GM12878 (cell line): Measurements from ENCODE around the gene DSC3. TPM values are rescaled to one million over a fixed set of nuclear protein-coding genes. Genes with fewer than 3 reads are reported as not detected.

Experiments used
- ATAC-seq: fragments of 200-7000 bp; cut with Tn5 transposase; 3 replicates; pipeline ENCODE4 v1.9.1; 2020; ENCODE audit warnings: mild to moderate bottlenecking, moderate library complexity
- BruUV-seq: library from RNA; stranded (reverse); fragments of 400-500 nt; replicated peaks from 2 replicates; lab custom pipeline; 2021; lab: Mats Ljungman, UMichigan
- CTCF ChIA-PET: fragments of 300-600 bp; sonication (Branson Sonifier 250); formaldehyde crosslinking; extraction: SDS; loops from one replicate; lab custom pipeline; 2021; ENCODE audit warnings: inconsistent platforms; lab: Yijun Ruan, JAX
- POLR2A ChIA-PET: fragments of 350-600 bp; formaldehyde crosslinking; extraction: SDS; loops from one replicate; lab custom pipeline; 2021; ENCODE audit warnings: inconsistent platforms; lab: Charles Lee
- RAD21 ChIA-PET: fragments of 300-600 bp; sonication (Branson Sonifier 250); formaldehyde crosslinking; loops from one replicate; lab custom pipeline; 2023; ENCODE audit warnings: antibody characterized with exemption; ENCODE audit not compliant: unreplicated experiment; lab: Charles Lee
- SMC1A ChIA-PET: fragments of 300-600 bp; sonication (Branson Sonifier 250); formaldehyde crosslinking; loops from one replicate; lab custom pipeline; 2023; ENCODE audit not compliant: unreplicated experiment, uncharacterized antibody; lab: Charles Lee
- DNase-seq: peaks from one replicate; pipeline ENCODE4 v3.0.0-alpha.2; 2011; ENCODE audit warnings: low read depth, low spot score
- FAIRE-seq: peaks from 3 replicates; lab custom pipeline; 2011; peaks lifted over from hg19 to GRCh38; lab: Jason Lieb, UNC
- H2AFZ ChIP-seq: 2 replicates; pipeline ENCODE4 v1.6.0; 2011; ENCODE audit warnings: low read depth, low read length, control low read depth; ENCODE audit not compliant: control insufficient read depth
- H3K27ac ChIP-seq: 2 replicates; pipeline ENCODE4 v1.5.1; 2011; ENCODE audit warnings: control low read depth; ENCODE audit not compliant: control insufficient read depth, insufficient read depth
- H3K27me3 ChIP-seq, 2 experiments: replicated peaks in 1 of 2; 2 replicates each; pipeline versions ENCODE4 v1.6.0 to v1.6.1; 2011; ENCODE audit warnings: low read length in 1 of 2; ENCODE audit not compliant: control insufficient read depth in 2 of 2, insufficient read depth in 2 of 2
- H3K36me3 ChIP-seq, 2 experiments: 2 replicates each; pipeline ENCODE4 v1.5.1; 2011; ENCODE audit warnings: low read length in 1 of 2; ENCODE audit not compliant: control insufficient read depth in 2 of 2, insufficient read depth in 2 of 2
- H3K4me1 ChIP-seq: 2 replicates; pipeline ENCODE4 v1.6.1; 2011; ENCODE audit warnings: mild to moderate bottlenecking, low read length, moderate library complexity, mixed read lengths; ENCODE audit not compliant: control insufficient read depth, insufficient read depth
- H3K4me2 ChIP-seq: 2 replicates; pipeline ENCODE4 v1.6.0; 2011; ENCODE audit warnings: control low read depth; ENCODE audit not compliant: control insufficient read depth, insufficient read depth
- H3K4me3 ChIP-seq: fragments of 200-600 bp; sonication (generic); 2 replicates; pipeline ENCODE4 v1.5.1; 2016
- H3K79me2 ChIP-seq: 2 replicates; pipeline ENCODE4 v1.6.0; 2011; ENCODE audit warnings: low read length; ENCODE audit not compliant: control insufficient read depth, insufficient read depth
- H3K9ac ChIP-seq: 2 replicates; pipeline ENCODE4 v1.8.0; 2011; ENCODE audit warnings: low read length, control low read depth, mixed read lengths; ENCODE audit not compliant: control insufficient read depth, insufficient read depth
- H3K9me3 ChIP-seq: replicated peaks from 3 replicates; pipeline ENCODE4 v1.5.1; 2011; ENCODE audit warnings: mild to moderate bottlenecking, low read length; ENCODE audit not compliant: control insufficient read depth, insufficient read depth
- H4K20me1 ChIP-seq: 2 replicates; pipeline ENCODE4 v1.6.0; 2011; ENCODE audit not compliant: control insufficient read depth, insufficient read depth
- CBX3 ChIP-seq: fragments of 200-600 bp; sonication (generic); IDR thresholded peaks from 2 replicates; pipeline ENCODE4 v1.6.1; 2016; ENCODE audit warnings: low read depth, borderline replicate concordance
- FOXM1 ChIP-seq: IDR thresholded peaks from 2 replicates; pipeline ENCODE4 v1.6.1; 2012; ENCODE audit warnings: low read depth, mild to moderate bottlenecking, inconsistent platforms, low read length, moderate library complexity
- GATAD2B ChIP-seq: fragments of 450-650 bp; conservative IDR thresholded peaks from 2 replicates; pipeline ENCODE4 v1.6.1; 2017; ENCODE audit warnings: low read depth, mild to moderate bottlenecking, moderate library complexity
- HSF1 ChIP-seq: fragments of 150-350 bp; IDR thresholded peaks from 2 replicates; pipeline ENCODE4 v1.6.1; 2014; ENCODE audit warnings: mild to moderate bottlenecking, low read depth, low read length
- JUNB ChIP-seq: IDR thresholded peaks from 2 replicates; pipeline ENCODE4 v1.6.1; 2016; ENCODE audit warnings: antibody characterized with exemption, mild to moderate bottlenecking
- MTA3 ChIP-seq: IDR thresholded peaks from 2 replicates; pipeline ENCODE4 v1.6.1; 2012; ENCODE audit warnings: low read length, inconsistent platforms, borderline replicate concordance
- NFYB ChIP-seq: IDR thresholded peaks from 2 replicates; pipeline ENCODE4 v1.6.1; 2011; ENCODE audit warnings: low read depth, mild to moderate bottlenecking, low read length, improper control_type of control experiment, moderate library complexity; ENCODE audit not compliant: insufficient read depth
- POLR2A ChIP-seq: IDR thresholded peaks from 2 replicates; pipeline ENCODE4 v1.6.1; 2011; ENCODE audit warnings: low read depth, mild to moderate bottlenecking, low read length
- RAD51 ChIP-seq: fragments of 450-650 bp; IDR thresholded peaks from 2 replicates; pipeline ENCODE4 v1.6.1; 2016; ENCODE audit warnings: moderate library complexity, mild to moderate bottlenecking, inconsistent platforms
- WGBS: methylation state at CpG from one replicate; pipeline ENCODE4 v1.1.6; 2016; ENCODE audit warnings: low lambda C conversion rate; ENCODE audit not compliant: insufficient replicate concordance, insufficient coverage; ENCODE audit errors: missing lambda C conversion rate; 5-methylcytosine and 5-hydroxymethylcytosine counted together
- in situ Hi-C: fragments of 300-500 bp; cut with MboI; formaldehyde crosslinking; loops from 9 replicates; pipeline ENCODE4 v1.14.3; 2018; ENCODE audit warnings: mixed read lengths
- intact Hi-C: fragments of 100-400 bp; cut with micrococcal nuclease; formaldehyde crosslinking; loops from one replicate; pipeline ENCODE4 v1.14.2; 2022; ENCODE audit not compliant: unreplicated experiment
- polyA plus RNA-seq, 11 experiments: library from polyadenylated mRNA; depleted of rRNA in 4 of 11; unstranded in 6 of 11; stranded (reverse) in 5 of 11; fragments of >200 nt; fragmentation: Nextera tagmentation in 4 of 11; fragmentation: Illumina TruSeq in 1 of 11; extraction: Ambion mirVana in 4 of 11; extraction: Trizol in 1 of 11; gene quantifications; 1 replicate in 1 of 11; 2 replicates in 10 of 11; pipeline versions ENCODE4 v1.2.1 to v1.2.3, GENCODE V29; 2011 to 2016; ENCODE audit warnings: inconsistent platforms in 2 of 11, missing spikeins in 2 of 11, low read depth in 1 of 11
- total RNA-seq, 4 experiments: library from RNA; depleted of rRNA in 3 of 4; stranded (reverse); fragments of >200 nt in 3 of 4; fragmentation: Illumina TruSeq in 1 of 4; extraction: Trizol in 1 of 4; gene quantifications; 2 replicates each; pipeline versions ENCODE4 v1.2.1 to v1.2.3, GENCODE V29; 2013 to 2021
- TF ChIP-seq, protein P1 (sequence below): fragments of 450-650 bp; IDR thresholded peaks from 2 replicates; pipeline ENCODE4 v1.6.1; 2017; ENCODE audit warnings: low read depth, mild to moderate bottlenecking, moderate library complexity
- TF ChIP-seq, protein P2 (sequence below): fragments of 450-650 bp; conservative IDR thresholded peaks from 2 replicates; pipeline ENCODE4 v1.6.1; 2017; ENCODE audit warnings: mild to moderate bottlenecking, moderate library complexity
- TF ChIP-seq, protein P3 (sequence below): fragments of 450-650 bp; formaldehyde crosslinking; IDR thresholded peaks from 2 replicates; pipeline ENCODE4 v1.5.0; 2022; ENCODE audit warnings: mild to moderate bottlenecking, missing genetic modification characterization

Gene DSC3
- total and polyA plus RNA-seq, 10 of the 15 experiments (the other 5 are each of a cell fraction or from before 2014, with no cell fraction given), result 0.01 to 2.9 (median 1.6) TPM

DNA sequence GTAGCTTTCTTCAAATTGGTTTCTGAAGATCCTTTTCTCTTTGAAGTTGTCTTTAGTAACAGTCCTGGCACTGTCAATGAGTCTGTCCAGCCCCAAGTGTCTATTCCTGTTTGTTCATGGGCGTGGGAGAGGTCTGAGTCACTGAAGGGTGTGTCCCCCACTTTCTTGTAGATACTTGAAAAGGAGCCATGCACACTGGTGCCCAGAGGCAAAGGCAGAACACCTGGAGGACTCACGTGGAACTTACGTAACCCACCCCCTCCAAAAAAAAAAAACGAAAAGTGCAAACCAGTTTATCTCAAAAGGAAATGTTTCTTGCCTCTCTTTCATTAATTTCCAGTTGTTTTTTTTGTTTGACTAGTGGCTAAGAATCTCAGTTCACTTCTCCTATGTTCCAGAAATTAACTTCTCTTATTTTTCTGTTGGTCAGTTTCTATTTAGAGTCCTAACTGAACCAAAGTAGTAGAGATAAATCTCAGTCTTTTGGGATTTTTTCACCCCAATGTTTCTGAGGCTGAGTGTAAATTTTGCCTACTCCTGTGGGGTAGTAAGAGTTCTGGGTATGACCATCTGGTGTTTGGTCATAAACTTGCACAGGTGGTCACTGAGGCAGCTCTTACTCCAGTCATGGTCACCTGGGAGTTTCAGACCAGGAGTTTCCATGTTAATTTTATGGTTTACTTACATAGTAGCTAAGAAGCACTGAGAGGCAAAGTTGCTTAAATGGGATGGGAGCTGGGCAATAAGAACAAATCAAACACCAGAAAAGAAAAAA, 54.9 kb downstream of the DSC3 start:
- ChIA-PET RAD21 (no interaction called here), SMC1A (no interaction called here), CTCF (no interaction called here), POLR2A (no interaction called here)
- Histone ChIP-seq H3K4me3 (no peak overlapping the region), H3K9ac (no peak overlapping the region), H3K4me2 (no peak overlapping the region), H3K27ac (no peak overlapping the region), H3K4me1 (no peaks in the 10 kb centered on the region), H3K9me3 (no peaks in the 10 kb centered on the region), H4K20me1 (no peaks in the 10 kb centered on the region), H2AFZ (no peak overlapping the region), H3K79me2 (no peaks in the 10 kb centered on the region), H3K36me3 (no peaks in the 10 kb centered on the region), H3K27me3 (no peaks in the 10 kb centered on the region; a peak in 1 of 4 replicates)
- 26% methylated on average over 4 of the region's 4 CpGs for WGBS
- intact Hi-C loops, result no loop called here
- DNase-seq (no peak), FAIRE-seq (no peak), ATAC-seq (no peak)
- in situ Hi-C loops, result no loop called here
- no TSS peak for BruUV-seq
- TF ChIP-seq MTA3 (no peak), RAD51 (no peak), GATAD2B (no peak), NFYB (no peak), CBX3 (no peak), HSF1 (no peak), POLR2A (no peak), FOXM1 (no peak), JUNB (no peak)
- TF ChIP-seq, protein P1, sequence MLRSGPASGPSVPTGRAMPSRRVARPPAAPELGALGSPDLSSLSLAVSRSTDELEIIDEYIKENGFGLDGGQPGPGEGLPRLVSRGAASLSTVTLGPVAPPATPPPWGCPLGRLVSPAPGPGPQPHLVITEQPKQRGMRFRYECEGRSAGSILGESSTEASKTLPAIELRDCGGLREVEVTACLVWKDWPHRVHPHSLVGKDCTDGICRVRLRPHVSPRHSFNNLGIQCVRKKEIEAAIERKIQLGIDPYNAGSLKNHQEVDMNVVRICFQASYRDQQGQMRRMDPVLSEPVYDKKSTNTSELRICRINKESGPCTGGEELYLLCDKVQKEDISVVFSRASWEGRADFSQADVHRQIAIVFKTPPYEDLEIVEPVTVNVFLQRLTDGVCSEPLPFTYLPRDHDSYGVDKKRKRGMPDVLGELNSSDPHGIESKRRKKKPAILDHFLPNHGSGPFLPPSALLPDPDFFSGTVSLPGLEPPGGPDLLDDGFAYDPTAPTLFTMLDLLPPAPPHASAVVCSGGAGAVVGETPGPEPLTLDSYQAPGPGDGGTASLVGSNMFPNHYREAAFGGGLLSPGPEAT, result no peak
- TF ChIP-seq, protein P2, sequence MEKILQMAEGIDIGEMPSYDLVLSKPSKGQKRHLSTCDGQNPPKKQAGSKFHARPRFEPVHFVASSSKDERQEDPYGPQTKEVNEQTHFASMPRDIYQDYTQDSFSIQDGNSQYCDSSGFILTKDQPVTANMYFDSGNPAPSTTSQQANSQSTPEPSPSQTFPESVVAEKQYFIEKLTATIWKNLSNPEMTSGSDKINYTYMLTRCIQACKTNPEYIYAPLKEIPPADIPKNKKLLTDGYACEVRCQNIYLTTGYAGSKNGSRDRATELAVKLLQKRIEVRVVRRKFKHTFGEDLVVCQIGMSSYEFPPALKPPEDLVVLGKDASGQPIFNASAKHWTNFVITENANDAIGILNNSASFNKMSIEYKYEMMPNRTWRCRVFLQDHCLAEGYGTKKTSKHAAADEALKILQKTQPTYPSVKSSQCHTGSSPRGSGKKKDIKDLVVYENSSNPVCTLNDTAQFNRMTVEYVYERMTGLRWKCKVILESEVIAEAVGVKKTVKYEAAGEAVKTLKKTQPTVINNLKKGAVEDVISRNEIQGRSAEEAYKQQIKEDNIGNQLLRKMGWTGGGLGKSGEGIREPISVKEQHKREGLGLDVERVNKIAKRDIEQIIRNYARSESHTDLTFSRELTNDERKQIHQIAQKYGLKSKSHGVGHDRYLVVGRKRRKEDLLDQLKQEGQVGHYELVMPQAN, result no peak
- TF ChIP-seq, protein P3, sequence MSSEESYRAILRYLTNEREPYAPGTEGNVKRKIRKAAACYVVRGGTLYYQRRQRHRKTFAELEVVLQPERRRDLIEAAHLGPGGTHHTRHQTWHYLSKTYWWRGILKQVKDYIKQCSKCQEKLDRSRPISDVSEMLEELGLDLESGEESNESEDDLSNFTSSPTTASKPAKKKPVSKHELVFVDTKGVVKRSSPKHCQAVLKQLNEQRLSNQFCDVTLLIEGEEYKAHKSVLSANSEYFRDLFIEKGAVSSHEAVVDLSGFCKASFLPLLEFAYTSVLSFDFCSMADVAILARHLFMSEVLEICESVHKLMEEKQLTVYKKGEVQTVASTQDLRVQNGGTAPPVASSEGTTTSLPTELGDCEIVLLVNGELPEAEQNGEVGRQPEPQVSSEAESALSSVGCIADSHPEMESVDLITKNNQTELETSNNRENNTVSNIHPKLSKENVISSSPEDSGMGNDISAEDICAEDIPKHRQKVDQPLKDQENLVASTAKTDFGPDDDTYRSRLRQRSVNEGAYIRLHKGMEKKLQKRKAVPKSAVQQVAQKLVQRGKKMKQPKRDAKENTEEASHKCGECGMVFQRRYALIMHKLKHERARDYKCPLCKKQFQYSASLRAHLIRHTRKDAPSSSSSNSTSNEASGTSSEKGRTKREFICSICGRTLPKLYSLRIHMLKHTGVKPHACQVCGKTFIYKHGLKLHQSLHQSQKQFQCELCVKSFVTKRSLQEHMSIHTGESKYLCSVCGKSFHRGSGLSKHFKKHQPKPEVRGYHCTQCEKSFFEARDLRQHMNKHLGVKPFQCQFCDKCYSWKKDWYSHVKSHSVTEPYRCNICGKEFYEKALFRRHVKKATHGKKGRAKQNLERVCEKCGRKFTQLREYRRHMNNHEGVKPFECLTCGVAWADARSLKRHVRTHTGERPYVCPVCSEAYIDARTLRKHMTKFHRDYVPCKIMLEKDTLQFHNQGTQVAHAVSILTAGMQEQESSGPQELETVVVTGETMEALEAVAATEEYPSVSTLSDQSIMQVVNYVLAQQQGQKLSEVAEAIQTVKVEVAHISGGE (CRISPR knock-in tag), result no peak
